HG02571 (cell line): ENCODE data around the gene JAZF1.
"Not testable (repeated sequence)": the region's sequence is repeated elsewhere in the genome, so short reads cannot be mapped to it uniquely, and the experiment has no call there.

ENCODE experiments used
- ATAC-seq: cut with Tn5 transposase; IDR thresholded peaks from one replicate; pipeline ENCODE4 v1.9.1; 2021; ENCODE audit warnings: mild to moderate bottlenecking, moderate library complexity; ENCODE audit not compliant: unreplicated experiment

The JAZF1 gene

DNA sequence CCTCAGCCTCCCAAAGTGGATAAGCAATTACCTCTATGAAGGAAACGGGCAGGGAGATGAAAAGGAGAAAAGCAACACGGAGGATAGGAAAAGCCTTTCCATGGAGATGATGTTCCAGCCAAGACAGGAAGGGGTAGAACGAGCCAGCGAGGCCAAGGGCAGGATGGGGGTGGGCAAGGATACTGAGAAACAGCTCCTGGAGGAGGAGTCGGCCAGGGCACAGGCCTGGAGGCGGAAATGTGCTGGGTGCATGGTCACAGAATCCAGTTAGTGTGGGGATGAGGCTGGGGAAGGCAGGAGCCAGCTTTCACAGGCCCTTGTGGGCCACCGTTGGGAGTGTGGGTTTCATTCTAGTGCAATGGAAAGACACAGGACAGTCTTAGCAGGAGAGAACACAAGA is 162.6 kb downstream of the JAZF1 start:
- ATAC-seq = no peak

GRCh38 chr7:28017372-28017771 is 163.2 kb downstream of the JAZF1 start:
- ATAC-seq = no peak

DNA sequence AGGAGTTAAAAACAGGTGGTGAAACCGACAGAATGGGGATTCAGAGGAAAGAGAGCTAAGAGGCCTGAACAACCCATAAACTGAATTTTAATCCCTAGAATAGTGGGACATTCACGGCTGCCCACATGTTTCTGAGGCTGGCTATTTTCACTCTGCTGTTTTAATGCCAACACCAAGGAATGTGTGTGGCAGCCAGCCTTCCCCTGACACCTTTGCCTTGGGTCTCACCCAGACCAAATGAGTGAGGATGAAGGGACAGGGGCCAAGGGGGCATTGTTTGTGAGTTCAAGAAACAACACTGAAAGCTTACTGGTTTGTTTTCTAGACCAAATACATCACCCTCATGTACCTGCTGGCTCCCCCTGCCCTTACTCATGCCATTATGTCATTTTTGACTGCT is 164.3 kb downstream of the JAZF1 start:
- ATAC-seq = no peak

DNA sequence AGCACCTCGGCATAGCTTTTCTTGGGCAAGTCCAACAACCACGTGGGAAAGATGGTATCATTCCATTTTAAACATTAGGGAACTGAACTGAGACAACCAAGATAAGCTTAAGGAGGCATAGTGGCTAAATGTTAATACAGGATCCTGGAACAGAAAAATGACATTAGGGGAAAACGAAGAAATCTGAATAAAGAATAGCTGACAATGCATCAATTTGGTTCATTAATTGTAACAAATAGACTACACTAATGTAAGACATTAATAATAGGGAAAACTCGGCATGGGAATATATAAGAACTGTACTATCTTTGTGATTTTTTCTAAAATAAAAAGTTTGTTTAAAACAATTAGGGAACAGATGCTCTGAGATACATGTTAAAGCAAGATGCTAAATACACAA is 165.4 kb downstream of the JAZF1 start:
- ATAC-seq = no peak

GRCh38 chr7:28014340-28014739 is 166.3 kb downstream of the JAZF1 start:
- not testable (repeated sequence) for ATAC-seq

GRCh38 chr7:28013441-28013840 is 167.2 kb downstream of the JAZF1 start:
- no peak for ATAC-seq

GRCh38 chr7:28013019-28013418 is 167.6 kb downstream of the JAZF1 start:
- ATAC-seq = no peak

GRCh38 chr7:28008911-28009310 is 171.7 kb downstream of the JAZF1 start:
- ATAC-seq = no peak

- ATAC-seq = no peak
These were observed 172.4 kb downstream of the JAZF1 start for GRCh38 chr7:28008171-28008570.

DNA sequence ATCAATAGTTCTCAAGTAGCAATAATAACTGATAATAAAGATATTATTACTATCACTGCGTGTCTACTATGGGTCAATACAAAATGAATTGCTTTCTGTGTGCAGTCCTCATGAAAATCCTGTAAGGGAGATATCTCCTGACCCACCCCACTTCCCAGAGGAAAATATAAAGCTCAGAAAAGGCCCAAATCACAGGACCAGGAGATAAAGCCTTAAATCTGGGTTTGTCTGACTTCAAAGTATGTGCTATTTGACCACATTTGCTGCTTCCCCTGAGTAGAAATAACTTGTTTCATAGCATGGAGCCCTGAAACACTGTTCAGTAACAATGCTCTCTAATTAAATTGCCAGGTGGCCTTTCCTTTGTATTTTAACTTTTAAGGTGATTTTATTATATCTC is 174.1 kb downstream of the JAZF1 start:
- no peak for ATAC-seq

DNA sequence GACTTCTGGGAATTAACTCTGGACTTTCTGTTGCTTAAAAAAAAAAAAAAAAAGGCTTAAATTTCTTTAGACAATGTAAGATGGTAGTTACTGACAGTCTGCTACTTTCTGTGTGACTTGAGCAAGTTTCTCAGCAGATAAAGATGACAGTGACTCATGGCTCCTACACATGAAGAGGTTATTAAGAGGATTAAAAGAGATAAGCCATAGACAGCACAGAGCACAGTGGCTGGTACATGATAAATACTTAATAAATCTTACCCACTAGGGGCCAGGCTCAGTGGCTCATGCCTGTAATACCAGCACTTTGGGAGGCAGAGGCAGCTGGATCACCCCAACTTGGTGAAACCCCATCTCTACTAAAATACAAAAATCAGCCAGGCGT is 174.8 kb downstream of the JAZF1 start:
- no peak for ATAC-seq

DNA sequence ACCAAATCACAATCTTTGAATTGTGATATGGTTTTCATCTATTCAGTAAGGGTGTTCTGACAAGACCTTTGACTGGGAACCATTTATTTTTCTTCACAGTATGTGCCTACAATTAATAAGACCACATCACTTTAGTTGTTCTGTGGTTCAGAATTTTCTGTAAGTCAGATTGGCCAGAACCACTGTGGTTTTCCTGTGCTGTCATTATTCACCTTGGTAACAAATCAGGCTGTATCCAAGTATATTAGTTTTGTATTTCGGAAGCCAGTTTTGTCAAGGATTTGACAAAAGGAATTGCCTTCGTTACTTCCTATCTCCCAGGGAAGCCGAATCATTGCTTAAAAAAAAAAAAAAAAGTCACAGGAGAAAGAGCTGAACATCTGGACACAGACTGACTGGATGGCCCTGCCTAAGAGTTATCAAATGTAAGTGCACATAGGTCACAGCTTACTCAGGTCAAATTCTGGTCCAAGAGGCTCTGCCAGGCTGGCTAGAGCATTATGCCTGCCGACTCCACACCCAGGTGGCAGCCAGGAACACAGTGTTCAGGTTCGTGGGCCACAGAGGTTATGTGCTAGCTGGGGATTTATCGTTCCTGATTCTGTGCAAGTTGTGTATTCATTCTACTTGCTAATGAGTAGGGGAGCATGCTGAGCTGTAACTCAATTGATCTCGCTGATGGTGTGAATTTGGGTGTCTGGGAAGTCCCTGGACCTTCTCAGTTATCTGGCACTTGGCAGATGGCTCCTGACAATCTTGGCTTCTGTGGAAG is 175.3 kb downstream of the JAZF1 start:
- no peak for ATAC-seq

GRCh38 chr7:28003408-28003807 is 177.2 kb downstream of the JAZF1 start:
- ATAC-seq = no peak

DNA sequence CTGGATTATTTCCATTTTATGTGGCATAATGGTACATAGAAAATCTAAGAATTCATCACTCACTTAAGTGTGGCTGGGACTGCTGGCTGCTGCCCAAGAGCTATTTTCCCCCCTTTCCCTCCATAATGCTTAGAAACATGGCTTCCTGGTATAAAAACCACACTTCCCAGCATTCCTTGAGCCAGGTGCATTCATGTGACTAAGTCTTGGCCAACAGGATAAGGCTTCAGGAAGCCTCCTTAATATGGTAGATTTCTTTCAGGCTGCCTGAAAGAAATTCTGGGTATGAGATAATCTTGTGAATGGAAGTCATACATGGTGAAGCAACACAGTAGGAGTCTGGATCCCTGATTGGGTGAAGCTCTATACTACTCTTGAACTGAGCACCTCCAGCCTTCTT is 178.0 kb downstream of the JAZF1 start:
- ATAC-seq = no peak

DNA sequence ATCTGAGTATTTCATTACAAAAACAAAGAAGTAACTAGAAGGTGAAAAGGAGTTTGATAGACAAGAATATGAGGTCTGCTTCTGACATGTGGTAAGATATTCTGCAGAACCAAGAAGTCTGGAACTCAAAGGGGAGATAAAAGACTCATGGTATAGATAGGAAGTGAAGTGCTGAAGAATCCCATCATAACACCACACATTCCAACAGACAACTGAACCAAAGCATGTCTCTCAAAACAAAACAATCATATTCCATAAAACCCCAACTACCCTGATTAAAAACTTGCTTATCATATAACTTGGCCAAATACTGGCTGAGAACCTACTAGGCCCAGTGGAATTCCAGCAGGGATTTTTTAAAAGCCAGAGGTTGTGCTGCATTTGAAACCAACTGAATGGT is 178.7 kb downstream of the JAZF1 start:
- ATAC-seq = no peak

DNA sequence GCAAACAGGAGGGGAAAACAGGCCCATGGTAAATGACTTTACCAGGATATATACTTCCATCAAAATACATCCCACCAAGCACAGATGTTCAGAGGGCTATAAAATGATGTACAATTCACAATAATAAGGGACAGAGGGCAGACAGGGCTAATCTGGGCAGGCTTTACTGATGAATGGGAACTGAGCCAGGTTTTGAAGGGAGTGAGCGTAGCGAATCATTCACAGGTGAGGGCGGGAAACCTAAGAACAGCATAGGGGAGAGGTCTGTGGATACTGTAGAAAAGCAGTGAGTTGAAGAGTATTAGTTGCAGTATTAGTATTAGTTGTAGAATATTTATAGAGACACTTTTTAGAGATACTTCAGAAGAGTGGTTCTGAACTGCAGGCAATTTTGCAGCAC is 180.8 kb downstream of the JAZF1 start:
- ATAC-seq = no peak

- no peak for ATAC-seq
These were observed 182.2 kb downstream of the JAZF1 start for GRCh38 chr7:27998382-27998781.

- no peak for ATAC-seq
These were observed 183.3 kb downstream of the JAZF1 start for GRCh38 chr7:27997188-27997707.

GRCh38 chr7:27996141-27996540 is 184.5 kb downstream of the JAZF1 start:
- no peak for ATAC-seq

GRCh38 chr7:27995228-27995627 is 185.4 kb downstream of the JAZF1 start:
- ATAC-seq = no peak

GRCh38 chr7:27994639-27995038 is 186.0 kb downstream of the JAZF1 start:
- no peak for ATAC-seq

GRCh38 chr7:27992755-27993493 is 187.7 kb downstream of the JAZF1 start:
- no peak for ATAC-seq
